ENCODE data around the gene PTPRN2. TPM values are rescaled to one million over a fixed set of nuclear protein-coding genes. Genes with fewer than 3 reads are reported as not detected.
A peak's percentile ranks its signal among the peaks of the same experiment; 100 is the strongest.

Gene PTPRN2
- total and polyA plus RNA-seq, 2 of the 13 experiments (the other 11 are each of a cell fraction or from before 2014, with no cell fraction given), result 2.5 to 24.2 TPM

GRCh38 chr7:158252837-158253669, 334.6 kb downstream of the PTPRN2 start:
- H3K4me2 ChIP-seq (ENCODE audit: low read depth, low read length), result no peak overlapping the region
- BruUV-seq (replicated peaks), result no TSS peak
- no peaks in the 10 kb centered on the region for H3K79me2 ChIP-seq (ENCODE audit: insufficient read depth, low read length)
- ATAC-seq, result no peak
- no peaks in the 10 kb centered on the region for H3K36me3 ChIP-seq (replicated peaks in 1 of 2; ENCODE audit: control insufficient read depth in 1 of 2, insufficient read depth in 2 of 2, low read length in 2 of 2)
- no peak overlapping the region for H3K4me3 ChIP-seq (replicated peaks in 1 of 3; ENCODE audit: insufficient read depth in 1 of 3, low read depth in 2 of 3, low read length in 3 of 3)
- POLR2A ChIA-PET, result no interaction called here
- no peaks in the 10 kb centered on the region for H3K27me3 ChIP-seq (ENCODE audit: control insufficient read depth in 1 of 2, insufficient read depth in 2 of 2, low read length in 2 of 2)
- H3K4me1 ChIP-seq (ENCODE audit: insufficient read depth, low read length), result no peaks in the 10 kb centered on the region
- CTCF ChIA-PET (ENCODE audit: low intra/inter-chr PET ratio, low total read pairs), result no interaction called here
- FAIRE-seq, result no peak
- intact Hi-C loops (cut with micrococcal nuclease; ENCODE audit: unreplicated experiment) (no loop called here), in situ Hi-C loops (cut with HindIII; ENCODE audit: extremely low pct_ligation_motif_present, low pct_unique_long_range_greater_than_20kb) (no loop called here)
- no peaks in the 10 kb centered on the region for H3K9me3 ChIP-seq (ENCODE audit: low read length)
- DNase-seq (ENCODE audit: low spot score), result no peak
- TF ChIP-seq POLR2AphosphoS2 (IDR thresholded peaks at IDR 0.05; ENCODE audit: low read depth, low read length), result no peak
- TF ChIP-seq HNRNPUL1 (IDR thresholded peaks at IDR 0.05; ENCODE audit: low read depth, low read length), result no peak
- 78% methylated on average over 34 of the region's 34 CpGs for WGBS (ENCODE audit: low lambda C conversion rate)
- no peak overlapping the region for H3K27ac ChIP-seq (ENCODE audit: extremely low read length, insufficient read depth, low read length)
- H3K9ac ChIP-seq (ENCODE audit: insufficient read depth, low read depth, low read length), result no peak overlapping the region
- H2AFZ ChIP-seq (ENCODE audit: low read length), result no peak overlapping the region
- H4K20me1 ChIP-seq (ENCODE audit: insufficient read depth, low read length), result peaks cover 46% of the 10 kb centered on the region

GRCh38 chr7:158252081-158252836, 335.4 kb downstream of the PTPRN2 start:
- TF ChIP-seq ZBTB3 (CRISPR knock-in tag; IDR thresholded peaks at IDR 0.05; ENCODE audit: borderline replicate concordance, low read depth) (no peak), SOX5 (CRISPR knock-in tag; IDR thresholded peaks at IDR 0.05; ENCODE audit: borderline replicate concordance) (no peak), RFX1 (IDR thresholded peaks at IDR 0.05) (peak; percentile 36; the same call in 1 of the 2 replicates), TCF7L2 (IDR thresholded peaks at IDR 0.05; ENCODE audit: low read depth, low read length) (no peak), ZNF317 (CRISPR knock-in tag; IDR thresholded peaks at IDR 0.05) (no peak), KLF12 (CRISPR knock-in tag; IDR thresholded peaks at IDR 0.05; ENCODE audit: borderline replicate concordance) (no peak), ZBTB7A (CRISPR knock-in tag; IDR thresholded peaks at IDR 0.05) (no peak)
- intact Hi-C loops (cut with micrococcal nuclease; ENCODE audit: unreplicated experiment), result no loop called here
- H3K9ac ChIP-seq (ENCODE audit: insufficient read depth, low read depth, low read length), result no peak overlapping the region
- ATAC-seq, result no peak
- DNase-seq (ENCODE audit: low spot score), result no peak
- POLR2A ChIA-PET, result no interaction called here
- H3K27me3 ChIP-seq (ENCODE audit: control insufficient read depth in 1 of 2, insufficient read depth in 2 of 2, low read length in 2 of 2), result no peaks in the 10 kb centered on the region
- in situ Hi-C loops (cut with HindIII; ENCODE audit: extremely low pct_ligation_motif_present, low pct_unique_long_range_greater_than_20kb), result no loop called here
- H3K9me3 ChIP-seq (ENCODE audit: low read length), result no peaks in the 10 kb centered on the region
- no TSS peak for BruUV-seq (replicated peaks)
- H3K4me3 ChIP-seq (replicated peaks in 1 of 3; ENCODE audit: insufficient read depth in 1 of 3, low read depth in 2 of 3, low read length in 3 of 3), result no peak overlapping the region
- no peak overlapping the region for H3K4me2 ChIP-seq (ENCODE audit: low read depth, low read length)
- no peaks in the 10 kb centered on the region for H3K4me1 ChIP-seq (ENCODE audit: insufficient read depth, low read length)
- H3K79me2 ChIP-seq (ENCODE audit: insufficient read depth, low read length), result no peaks in the 10 kb centered on the region
- H3K27ac ChIP-seq (ENCODE audit: extremely low read length, insufficient read depth, low read length), result no peak overlapping the region
- WGBS (ENCODE audit: low lambda C conversion rate), result 75% methylated on average over 16 of the region's 23 CpGs
- no peak overlapping the region for H2AFZ ChIP-seq (ENCODE audit: low read length)
- peaks cover 50% of the 10 kb centered on the region for H4K20me1 ChIP-seq (ENCODE audit: insufficient read depth, low read length)
- FAIRE-seq, result no peak
- no peaks in the 10 kb centered on the region for H3K36me3 ChIP-seq (replicated peaks in 1 of 2; ENCODE audit: control insufficient read depth in 1 of 2, insufficient read depth in 2 of 2, low read length in 2 of 2)
- CTCF ChIA-PET (ENCODE audit: low intra/inter-chr PET ratio, low total read pairs), result no interaction called here
